HepG2 (cell line): ENCODE data around the gene DGKG. TPM values are rescaled to one million over a fixed set of nuclear protein-coding genes. Genes with fewer than 3 reads are reported as not detected.
A peak's percentile ranks its signal among the peaks of the same experiment; 100 is the strongest.

Experiments
- ATAC-seq: fragments of 200-7000 bp; cut with Tn5 transposase; 3 replicates; pipeline ENCODE4 v1.9.1; 2020; ENCODE audit warnings: mild to moderate bottlenecking, moderate library complexity
- BruUV-seq: library from RNA; stranded (reverse); fragments of 400-500 nt; replicated peaks from 2 replicates; lab custom pipeline; 2021; lab: Mats Ljungman, UMichigan
- CTCF ChIA-PET: fragments of 300-600 bp; formaldehyde crosslinking; extraction: SDS; loops from one replicate; lab custom pipeline; 2021; ENCODE audit warnings: low total read pairs, inconsistent platforms, low intra/inter-chr PET ratio; lab: Yijun Ruan, JAX
- POLR2A ChIA-PET: fragments of 350-600 bp; sonication (Branson Sonifier 250); formaldehyde crosslinking; loops from one replicate; lab custom pipeline; 2020; ENCODE audit warnings: antibody characterized with exemption, inconsistent platforms; lab: Yijun Ruan, JAX
- DNase-seq: peaks from one replicate; pipeline ENCODE4 v3.0.0-alpha.2; 2015; ENCODE audit warnings: low spot score
- FAIRE-seq: peaks from 3 replicates; lab custom pipeline; 2011; peaks lifted over from hg19 to GRCh38; lab: Jason Lieb, UNC
- H2AFZ ChIP-seq: one replicate; pipeline ENCODE4 v1.6.1; 2011; ENCODE audit warnings: low read length, inconsistent platforms
- H3K27ac ChIP-seq: fragments of 300-600 bp; 3 replicates; pipeline ENCODE4 v1.8.0; 2011; ENCODE audit warnings: mixed run types, mild to moderate bottlenecking, mixed read lengths, low read length, inconsistent platforms; ENCODE audit not compliant: insufficient read depth; ENCODE audit errors: extremely low read length
- H3K27me3 ChIP-seq, 2 experiments: fragments of 200-600 bp in 1 of 2; 2 replicates in 1 of 2; 3 replicates in 1 of 2; pipeline versions ENCODE4 v1.6.0 to v1.8.0; 2011; ENCODE audit warnings: low read length in 2 of 2, mild to moderate bottlenecking in 2 of 2, moderate library complexity in 2 of 2, inconsistent platforms in 1 of 2; ENCODE audit not compliant: insufficient read depth in 2 of 2, control insufficient read depth in 1 of 2
- H3K36me3 ChIP-seq, 2 experiments: fragments of 200-600 bp in 1 of 2; replicated peaks in 1 of 2; 2 replicates in 1 of 2; 3 replicates in 1 of 2; pipeline versions ENCODE4 v1.5.1 to v1.8.0; 2011; ENCODE audit warnings: low read length in 2 of 2, inconsistent platforms in 1 of 2; ENCODE audit not compliant: insufficient read depth in 2 of 2, control insufficient read depth in 1 of 2
- H3K4me1 ChIP-seq: 2 replicates; pipeline ENCODE4 v1.5.1; 2012; ENCODE audit warnings: low read length, inconsistent platforms; ENCODE audit not compliant: insufficient read depth
- H3K4me2 ChIP-seq: 2 replicates; pipeline ENCODE4 v1.6.0; 2011; ENCODE audit warnings: low read depth, low read length, inconsistent platforms
- H3K4me3 ChIP-seq, 3 experiments: fragments of 200-600 bp in 1 of 3; sonication (generic), shearing (Covaris generic) in 1 of 3; replicated peaks in 1 of 3; 2 replicates each; pipeline ENCODE4 v1.5.1; 2011 to 2016; ENCODE audit warnings: low read length in 3 of 3, inconsistent platforms in 2 of 3, low read depth in 2 of 3, mild to moderate bottlenecking in 2 of 3, control low read depth in 1 of 3, mixed read lengths in 1 of 3; ENCODE audit not compliant: insufficient read depth in 1 of 3
- H3K79me2 ChIP-seq: one replicate; pipeline ENCODE4 v1.6.1; 2011; ENCODE audit warnings: low read length, inconsistent platforms; ENCODE audit not compliant: insufficient read depth
- H3K9ac ChIP-seq: 2 replicates; pipeline ENCODE4 v1.6.0; 2011; ENCODE audit warnings: mild to moderate bottlenecking, low read depth, low read length, inconsistent platforms; ENCODE audit not compliant: insufficient read depth
- H3K9me3 ChIP-seq: 2 replicates; pipeline ENCODE4 v1.5.1; 2012; ENCODE audit warnings: mild to moderate bottlenecking, low read length
- H4K20me1 ChIP-seq: 2 replicates; pipeline ENCODE4 v1.6.0; 2011; ENCODE audit warnings: inconsistent platforms, mild to moderate bottlenecking, low read length, moderate library complexity; ENCODE audit not compliant: insufficient read depth
- ATF7-NPFF ChIP-seq: sonication (generic); formaldehyde crosslinking; IDR thresholded peaks from 2 replicates; pipeline ENCODE4 v1.8.1; 2023; ENCODE audit warnings: mild to moderate bottlenecking, low read depth, missing genetic modification reagents, moderate library complexity
- ELK4 ChIP-seq: sonication (generic); formaldehyde crosslinking; IDR thresholded peaks from 2 replicates; pipeline ENCODE4 v1.9.0; 2021; ENCODE audit warnings: missing genetic modification reagents, borderline replicate concordance
- FOXM1 ChIP-seq: sonication (generic); formaldehyde crosslinking; IDR thresholded peaks from 2 replicates; pipeline ENCODE4 v1.5.0; 2020; ENCODE audit warnings: missing genetic modification reagents
- HIVEP1 ChIP-seq: sonication (generic); formaldehyde crosslinking; IDR thresholded peaks from 2 replicates; pipeline ENCODE4 v1.4.0; 2020; ENCODE audit warnings: mild to moderate bottlenecking, missing genetic modification reagents
- HNRNPK ChIP-seq: fragments of 200-400 bp; formaldehyde crosslinking; IDR thresholded peaks from 2 replicates; pipeline ENCODE4 v1.6.1; 2018; ENCODE audit warnings: low read length, low read depth, moderate library complexity, mild to moderate bottlenecking; ENCODE audit not compliant: poor library complexity, severe bottlenecking
- HOXA3 ChIP-seq: sonication (generic); formaldehyde crosslinking; IDR thresholded peaks from 2 replicates; pipeline ENCODE4 v1.5.0; 2020; ENCODE audit warnings: missing genetic modification reagents
- MAFK ChIP-seq, 2 experiments: IDR thresholded peaks in 1 of 2; conservative IDR thresholded peaks in 1 of 2; 2 replicates each; pipeline ENCODE4 v1.6.1; 2011; ENCODE audit warnings: improper control_type of control experiment in 2 of 2, low read length in 2 of 2
- MATR3 ChIP-seq: sonication (generic); formaldehyde crosslinking; IDR thresholded peaks from 2 replicates; pipeline ENCODE4 v1.4.0; 2020; ENCODE audit warnings: missing genetic modification reagents
- POGK ChIP-seq: sonication (generic); formaldehyde crosslinking; conservative IDR thresholded peaks from 2 replicates; pipeline ENCODE4 v1.8.0; 2022; ENCODE audit warnings: mild to moderate bottlenecking, moderate library complexity, missing genetic modification reagents
- ZMYM4 ChIP-seq: sonication (generic); formaldehyde crosslinking; IDR thresholded peaks from 2 replicates; pipeline ENCODE4 v1.8.1; 2023; ENCODE audit warnings: mild to moderate bottlenecking, missing genetic modification reagents
- ZNF501 ChIP-seq: sonication (generic); formaldehyde crosslinking; IDR thresholded peaks from 2 replicates; pipeline ENCODE4 v1.5.1; 2020; ENCODE audit warnings: mild to moderate bottlenecking, moderate library complexity, missing genetic modification reagents
- ZNF678 ChIP-seq: sonication (generic); formaldehyde crosslinking; IDR thresholded peaks from 2 replicates; pipeline ENCODE4 v1.4.0; 2020; ENCODE audit warnings: mild to moderate bottlenecking, missing genetic modification reagents
- WGBS: methylation state at CpG from one replicate; pipeline ENCODE4 v1.1.6; 2017; ENCODE audit warnings: low lambda C conversion rate; 5-methylcytosine and 5-hydroxymethylcytosine counted together
- in situ Hi-C: cut with HindIII; loops from 2 replicates; pipeline ENCODE4 v1.10.0; 2017; ENCODE audit warnings: low pct_unique_long_range_greater_than_20kb; ENCODE audit not compliant: extremely low pct_ligation_motif_present
- intact Hi-C: fragments of 100-400 bp; cut with micrococcal nuclease; formaldehyde crosslinking; loops from one replicate; pipeline ENCODE4 v1.10.0; 2022; ENCODE audit not compliant: unreplicated experiment
- polyA plus RNA-seq, 8 experiments: library from polyadenylated mRNA; depleted of rRNA in 3 of 8; stranded (reverse) in 7 of 8; unstranded in 1 of 8; fragments of >200 nt; fragmentation: Illumina TruSeq in 4 of 8; extraction: Trizol in 4 of 8; gene quantifications; 2 replicates each; pipeline versions ENCODE4 v1.2.1 to v1.2.3, GENCODE V29; 2011 to 2016; ENCODE audit warnings: low read depth in 4 of 8, missing spikeins in 1 of 8, mixed read lengths in 1 of 8; ENCODE audit not compliant: insufficient read depth in 1 of 8
- total RNA-seq, 5 experiments: library from RNA; depleted of rRNA; stranded (reverse); fragments of >200 nt; fragmentation: Illumina TruSeq; extraction: Trizol; gene quantifications; 2 replicates each; pipeline ENCODE4 v1.2.3, GENCODE V29; 2016; ENCODE audit warnings: low read depth in 1 of 5

Gene DGKG
- total and polyA plus RNA-seq, 2 of the 13 experiments (the other 11 are each of a cell fraction or from before 2014, with no cell fraction given) = 3.8 to 6.2 TPM

- no peak for FAIRE-seq
- H3K9ac ChIP-seq = no peak overlapping the region
- TF ChIP-seq HOXA3 (CRISPR knock-in tag) (no peak), MAFK (conservative IDR thresholded peaks at IDR 0.05 in 1 of 2, IDR thresholded peaks at IDR 0.05 in 1 of 2; ENCODE audit: low read length in 2 of 2) (no peak), ZNF501 (CRISPR knock-in tag) (no peak)
- H3K79me2 ChIP-seq = no peaks in the 10 kb centered on the region
- intact Hi-C loops (no loop called here), in situ Hi-C loops (no loop called here)
- H3K4me1 ChIP-seq = peaks cover 5% of the 10 kb centered on the region; the same call in 1 of the 2 replicates
- ChIA-PET POLR2A (no interaction called here), CTCF (no interaction called here)
- peaks cover 1 to 13% of the 10 kb centered on the region in 2 experiments; a peak in 3 of 5 replicates for H3K36me3 ChIP-seq
- H4K20me1 ChIP-seq = no peaks in the 10 kb centered on the region
- no peak for ATAC-seq
- 100% methylated on average over 1 of the region's 1 CpG for WGBS
- no peak overlapping the region for H3K4me3 ChIP-seq
- no peak overlapping the region for H3K27ac ChIP-seq
- DNase-seq = no peak
- H3K27me3 ChIP-seq = no peaks in the 10 kb centered on the region
- no peaks in the 10 kb centered on the region for H3K9me3 ChIP-seq
- no TSS peak for BruUV-seq
- no peak overlapping the region for H2AFZ ChIP-seq
- no peak overlapping the region for H3K4me2 ChIP-seq
Observed at GRCh38 chr3:186167646-186168395, 194.2 kb downstream of the DGKG start.

- H3K4me2 ChIP-seq = no peak overlapping the region
- intact Hi-C loops = no loop called here
- H4K20me1 ChIP-seq = no peaks in the 10 kb centered on the region
- WGBS = 83% methylated on average over 3 of the region's 3 CpGs
- DNase-seq (no peak), FAIRE-seq (no peak), ATAC-seq (no peak)
- H3K36me3 ChIP-seq = peaks cover 1 to 10% of the 10 kb centered on the region in 2 experiments; a peak in 3 of 5 replicates
- no peaks in the 10 kb centered on the region for H3K27me3 ChIP-seq
- POLR2A ChIA-PET = no interaction called here
- no peaks in the 10 kb centered on the region for H3K79me2 ChIP-seq
- H3K4me1 ChIP-seq = no peaks in the 10 kb centered on the region
- TF ChIP-seq POGK (CRISPR knock-in tag) (no peak), HIVEP1 (CRISPR knock-in tag) (no peak), HNRNPK (peak; percentile 28), ATF7-NPFF (no peak), MATR3 (no peak), ELK4 (CRISPR knock-in tag) (no peak), ZNF678 (no peak), FOXM1 (CRISPR knock-in tag) (no peak), ZMYM4 (no peak)
- TF ChIP-seq, all 625 proteins: peak for 1
- Histone ChIP-seq H3K4me3 (no peak overlapping the region), H3K27ac (no peak overlapping the region), H3K9ac (no peak overlapping the region), H2AFZ (no peak overlapping the region), H3K9me3 (no peaks in the 10 kb centered on the region)
- CTCF ChIA-PET = no interaction called here
- in situ Hi-C loops = no loop called here
- BruUV-seq = no TSS peak
Observed at GRCh38 chr3:186166491-186167288, 195.3 kb downstream of the DGKG start.
